Karpas-422 (cell line): Measurements from ENCODE around the gene ZCCHC24. TPM values are rescaled to one million over a fixed set of nuclear protein-coding genes. Genes with fewer than 3 reads are reported as not detected.

Experiments used
- DNase-seq: peaks from one replicate; pipeline ENCODE4 v3.0.0-alpha.2; 2015
- H2AFZ ChIP-seq: fragments of 200-600 bp; sonication (generic); 2 replicates; pipeline ENCODE4 v1.6.1; 2014; ENCODE audit warnings: antibody characterized with exemption, low read length, mixed read lengths
- H3K27ac ChIP-seq: fragments of 200-600 bp; sonication (generic); 2 replicates; pipeline ENCODE4 v1.5.1; 2014; ENCODE audit warnings: mild to moderate bottlenecking, low read length, moderate library complexity
- H3K27me3 ChIP-seq: fragments of 200-600 bp; sonication (generic); 2 replicates; pipeline ENCODE4 v1.6.1; 2014; ENCODE audit warnings: low read length, mixed read lengths
- H3K36me3 ChIP-seq: fragments of 200-600 bp; sonication (generic); 2 replicates; pipeline ENCODE4 v1.6.1; 2014; ENCODE audit warnings: low read length, mixed read lengths; ENCODE audit not compliant: insufficient read depth
- H3K4me1 ChIP-seq: fragments of 200-600 bp; sonication (generic); 2 replicates; pipeline ENCODE4 v1.6.1; 2014; ENCODE audit warnings: mild to moderate bottlenecking, low read length, mixed read lengths
- H3K4me2 ChIP-seq: fragments of 200-600 bp; sonication (generic); 2 replicates; pipeline ENCODE4 v1.6.1; 2014; ENCODE audit warnings: low read length, low read depth, mild to moderate bottlenecking; ENCODE audit not compliant: poor library complexity, severe bottlenecking
- H3K4me3 ChIP-seq: fragments of 200-600 bp; sonication (generic); 2 replicates; pipeline ENCODE4 v1.5.1; 2014; ENCODE audit warnings: mild to moderate bottlenecking, antibody characterized with exemption, low read length, mixed read lengths
- H3K79me2 ChIP-seq: fragments of 200-600 bp; sonication (generic); 2 replicates; pipeline ENCODE4 v1.6.1; 2014; ENCODE audit warnings: mild to moderate bottlenecking, low read length, mixed read lengths
- H3K9ac ChIP-seq: fragments of 200-600 bp; sonication (generic); 2 replicates; pipeline ENCODE4 v1.6.0; 2014; ENCODE audit warnings: low read length
- H3K9me2 ChIP-seq: fragments of 200-600 bp; sonication (generic), shearing (Covaris generic); replicated peaks from 2 replicates; pipeline ENCODE4 v1.6.0; 2014; ENCODE audit warnings: mild to moderate bottlenecking, low read length, moderate library complexity; ENCODE audit not compliant: insufficient read depth
- H3K9me3 ChIP-seq: fragments of 300-700, 200-600 bp; sonication (generic); 2 replicates; pipeline ENCODE4 v1.6.1; 2014; ENCODE audit warnings: low read length, mixed read lengths
- H4K20me1 ChIP-seq: fragments of 200-600 bp; sonication (generic); 2 replicates; pipeline ENCODE4 v1.6.1; 2014; ENCODE audit warnings: mild to moderate bottlenecking, antibody characterized with exemption, low read length, low read depth; ENCODE audit not compliant: insufficient read depth
- total RNA-seq: library from RNA; depleted of rRNA; stranded (reverse); fragments of >200 nt; shearing (Covaris generic); gene quantifications from 2 replicates; pipeline ENCODE4 v1.2.3, GENCODE V29; 2014; ENCODE audit warnings: low replicate concordance

Gene ZCCHC24
- total RNA-seq, 1 experiment from 2014 or later, result 0.60 TPM

DNA sequence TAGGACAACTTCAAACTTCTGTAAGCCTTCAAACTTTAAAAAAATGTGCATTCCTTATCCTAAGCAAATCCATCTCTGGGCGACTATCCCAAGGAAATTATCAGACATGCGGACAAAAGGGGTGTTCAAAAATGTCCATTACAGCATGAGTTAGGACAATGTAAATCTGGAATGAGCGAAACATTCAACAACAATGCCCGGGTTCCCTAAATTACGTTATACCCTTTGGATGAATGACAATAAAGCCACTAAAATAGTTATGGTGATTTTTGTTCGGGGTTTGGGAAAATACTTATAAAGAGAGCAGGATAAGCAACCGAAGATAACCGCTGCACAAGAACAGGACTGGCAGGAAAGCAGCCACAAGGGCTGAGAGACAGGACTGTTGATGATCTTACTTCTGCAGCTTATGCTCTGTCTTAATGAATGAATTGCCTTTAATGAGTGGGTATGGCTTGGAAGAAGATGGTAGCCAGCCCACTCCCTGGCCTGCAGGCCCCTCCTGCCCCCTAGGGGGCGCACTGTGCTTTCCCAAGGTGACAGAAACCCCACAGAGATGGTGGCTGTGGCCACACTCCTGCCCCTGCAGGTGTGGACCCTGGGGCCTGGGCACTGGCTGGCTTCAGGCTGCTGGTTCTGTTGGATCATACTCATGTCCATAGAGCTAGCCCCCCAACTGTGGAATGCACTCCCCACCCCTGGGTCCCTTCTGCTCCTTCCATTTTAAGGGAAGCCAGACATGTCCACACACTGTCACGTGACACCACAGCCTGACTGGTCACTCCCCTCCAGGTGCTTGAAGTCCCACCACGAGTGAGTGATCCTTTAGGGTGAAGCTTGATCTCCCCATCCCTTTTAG, 45.0 kb downstream of the ZCCHC24 start:
- no peaks in the 10 kb centered on the region for H3K36me3 ChIP-seq
- peak; percentile 88 for DNase-seq
- H3K4me1 ChIP-seq, result peaks cover under 1% of the 10 kb centered on the region
- peaks cover 3% of the 10 kb centered on the region; the same call in 1 of the 2 replicates for H4K20me1 ChIP-seq
- no peak overlapping the region for H3K27ac ChIP-seq
- H3K4me2 ChIP-seq, result no peak overlapping the region
- no peaks in the 10 kb centered on the region for H3K79me2 ChIP-seq
- no peak overlapping the region for H3K4me3 ChIP-seq
- H3K9me2 ChIP-seq, result no peaks in the 10 kb centered on the region
- no peaks in the 10 kb centered on the region for H3K27me3 ChIP-seq
- no peak overlapping the region for H3K9ac ChIP-seq
- no peak overlapping the region for H2AFZ ChIP-seq
- no peaks in the 10 kb centered on the region for H3K9me3 ChIP-seq

GRCh38 chr10:79399223-79399831, 46.1 kb downstream of the ZCCHC24 start:
- Histone ChIP-seq H3K9me2 (no peaks in the 10 kb centered on the region), H4K20me1 (peaks cover 3% of the 10 kb centered on the region; the same call in 1 of the 2 replicates), H2AFZ (no peak overlapping the region), H3K4me1 (no peaks in the 10 kb centered on the region), H3K4me3 (no peak overlapping the region), H3K27ac (no peak overlapping the region), H3K79me2 (no peaks in the 10 kb centered on the region), H3K36me3 (no peaks in the 10 kb centered on the region), H3K4me2 (no peak overlapping the region), H3K9ac (no peak overlapping the region), H3K9me3 (no peaks in the 10 kb centered on the region), H3K27me3 (no peaks in the 10 kb centered on the region)
- no peak for DNase-seq

DNA sequence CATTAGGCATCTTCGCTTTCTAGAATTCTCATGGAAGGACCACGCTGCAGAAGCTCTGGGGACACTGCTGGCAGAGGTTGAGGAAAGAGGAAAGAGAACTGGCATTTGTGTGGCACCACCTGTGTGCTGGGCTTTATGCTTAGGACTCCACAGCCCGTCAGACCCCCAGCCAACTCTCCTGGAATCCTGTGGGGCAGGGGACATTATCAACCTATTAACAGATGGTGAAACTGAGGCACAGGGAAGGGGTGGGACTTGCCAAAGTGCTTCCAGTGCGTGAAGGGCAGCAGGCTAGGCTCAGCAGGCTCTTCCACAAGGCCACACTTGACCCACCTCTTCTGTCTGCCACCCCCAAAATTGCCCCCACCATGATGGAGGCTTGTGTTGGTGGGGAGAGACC, 46.8 kb downstream of the ZCCHC24 start:
- H3K36me3 ChIP-seq, result no peaks in the 10 kb centered on the region
- no peaks in the 10 kb centered on the region for H3K4me1 ChIP-seq
- peaks cover 3% of the 10 kb centered on the region; the same call in 1 of the 2 replicates for H4K20me1 ChIP-seq
- no peaks in the 10 kb centered on the region for H3K79me2 ChIP-seq
- no peak overlapping the region for H3K4me2 ChIP-seq
- H2AFZ ChIP-seq, result no peak overlapping the region
- no peak for DNase-seq
- no peak overlapping the region for H3K27ac ChIP-seq
- no peaks in the 10 kb centered on the region for H3K27me3 ChIP-seq
- H3K9me3 ChIP-seq, result no peaks in the 10 kb centered on the region
- H3K4me3 ChIP-seq, result no peak overlapping the region
- no peaks in the 10 kb centered on the region for H3K9me2 ChIP-seq
- H3K9ac ChIP-seq, result no peak overlapping the region

DNA sequence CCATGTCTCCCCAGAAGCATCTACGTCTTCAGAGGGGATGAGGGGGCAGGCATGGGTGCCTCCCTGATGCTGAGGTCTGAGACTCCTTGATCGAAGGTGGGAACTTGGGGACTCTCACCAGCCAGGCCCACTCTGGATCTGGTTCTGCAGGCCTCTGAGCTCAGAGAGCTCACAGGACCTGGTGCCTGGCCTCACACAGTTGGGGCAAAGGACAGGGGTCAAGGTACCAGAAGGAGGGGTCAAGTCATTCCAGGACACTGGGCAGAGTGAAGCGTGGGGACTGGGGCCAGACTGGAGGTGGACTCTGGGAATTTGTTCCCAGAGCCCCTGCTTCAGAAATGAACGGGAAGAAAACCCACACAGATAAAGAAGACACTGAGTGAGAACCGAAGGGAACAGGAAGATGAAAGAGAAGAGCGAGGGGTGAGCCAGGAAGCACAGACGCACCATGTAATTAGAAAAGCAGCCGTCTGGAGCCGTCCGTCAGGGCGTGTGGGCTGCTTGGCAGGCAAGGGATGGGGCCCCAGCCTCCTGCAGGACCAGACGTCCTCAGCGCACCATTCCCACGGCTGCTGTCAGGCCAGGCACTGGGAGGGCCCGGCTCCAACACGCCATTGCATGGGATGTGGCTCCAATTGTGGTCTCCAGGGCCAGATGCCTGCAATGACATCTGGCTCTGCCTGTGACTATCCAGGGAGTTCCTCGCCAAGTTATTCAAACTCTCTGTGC, 47.7 kb downstream of the ZCCHC24 start:
- Histone ChIP-seq H4K20me1 (peaks cover 3% of the 10 kb centered on the region; the same call in 1 of the 2 replicates), H3K9me2 (no peaks in the 10 kb centered on the region), H3K36me3 (no peaks in the 10 kb centered on the region), H2AFZ (no peak overlapping the region), H3K79me2 (no peaks in the 10 kb centered on the region), H3K4me1 (no peaks in the 10 kb centered on the region), H3K9ac (no peak overlapping the region), H3K4me2 (no peak overlapping the region), H3K9me3 (no peaks in the 10 kb centered on the region), H3K4me3 (no peak overlapping the region), H3K27ac (no peak overlapping the region), H3K27me3 (no peaks in the 10 kb centered on the region)
- no peak for DNase-seq

DNA sequence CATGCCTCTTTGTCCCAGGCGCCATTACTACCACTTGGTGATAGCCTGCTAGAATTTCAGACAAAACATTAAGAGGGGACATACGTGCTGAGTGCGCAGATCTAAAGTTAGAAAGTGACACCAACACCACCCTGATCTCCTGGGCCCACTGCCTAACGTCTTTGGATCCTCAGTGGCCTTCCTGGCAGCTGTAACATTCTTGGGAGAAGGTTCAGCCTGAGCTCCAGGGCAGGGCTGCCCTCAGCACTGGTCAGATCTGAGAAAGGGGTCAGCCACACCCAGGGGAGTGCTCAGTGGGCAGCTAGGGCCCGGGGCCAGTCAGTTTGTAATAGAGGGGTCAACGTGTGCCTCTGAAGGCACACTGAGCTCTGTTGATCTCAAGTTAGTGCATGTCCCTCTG, 48.4 kb downstream of the ZCCHC24 start:
- no peaks in the 10 kb centered on the region for H3K9me2 ChIP-seq
- DNase-seq, result no peak
- H3K9ac ChIP-seq, result no peak overlapping the region
- peaks cover 3% of the 10 kb centered on the region; the same call in 1 of the 2 replicates for H4K20me1 ChIP-seq
- H2AFZ ChIP-seq, result no peak overlapping the region
- H3K79me2 ChIP-seq, result no peaks in the 10 kb centered on the region
- H3K36me3 ChIP-seq, result no peaks in the 10 kb centered on the region
- H3K27ac ChIP-seq, result no peak overlapping the region
- no peak overlapping the region for H3K4me2 ChIP-seq
- no peak overlapping the region for H3K4me3 ChIP-seq
- H3K27me3 ChIP-seq, result no peaks in the 10 kb centered on the region
- H3K4me1 ChIP-seq, result no peaks in the 10 kb centered on the region
- no peaks in the 10 kb centered on the region for H3K9me3 ChIP-seq

DNA sequence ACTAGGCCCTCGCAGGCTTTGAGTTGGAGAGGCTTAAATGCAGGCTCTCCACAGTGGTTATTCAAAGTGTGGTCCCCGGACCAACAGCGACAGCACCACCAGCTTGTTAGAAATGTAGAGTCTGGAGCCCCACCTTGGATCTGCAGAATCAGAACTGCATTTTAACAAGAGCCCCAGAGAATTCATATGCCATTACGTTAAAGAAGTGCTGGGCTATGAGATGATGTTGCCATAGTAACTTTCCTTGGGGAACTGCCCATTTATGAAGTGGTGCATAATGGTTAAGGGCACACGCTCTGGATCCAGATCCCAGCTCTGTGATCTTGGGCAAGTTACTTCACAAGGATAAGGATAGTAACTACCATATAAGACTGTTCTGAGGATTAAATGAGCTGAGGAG, 48.9 kb downstream of the ZCCHC24 start:
- Histone ChIP-seq H4K20me1 (peaks cover 3% of the 10 kb centered on the region; the same call in 1 of the 2 replicates), H3K36me3 (no peaks in the 10 kb centered on the region), H3K79me2 (no peaks in the 10 kb centered on the region), H3K4me2 (no peak overlapping the region), H3K27ac (no peak overlapping the region), H2AFZ (no peak overlapping the region), H3K9me2 (no peaks in the 10 kb centered on the region), H3K4me3 (no peak overlapping the region), H3K9me3 (no peaks in the 10 kb centered on the region), H3K27me3 (no peaks in the 10 kb centered on the region), H3K9ac (no peak overlapping the region), H3K4me1 (no peaks in the 10 kb centered on the region)
- DNase-seq, result no peak

DNA sequence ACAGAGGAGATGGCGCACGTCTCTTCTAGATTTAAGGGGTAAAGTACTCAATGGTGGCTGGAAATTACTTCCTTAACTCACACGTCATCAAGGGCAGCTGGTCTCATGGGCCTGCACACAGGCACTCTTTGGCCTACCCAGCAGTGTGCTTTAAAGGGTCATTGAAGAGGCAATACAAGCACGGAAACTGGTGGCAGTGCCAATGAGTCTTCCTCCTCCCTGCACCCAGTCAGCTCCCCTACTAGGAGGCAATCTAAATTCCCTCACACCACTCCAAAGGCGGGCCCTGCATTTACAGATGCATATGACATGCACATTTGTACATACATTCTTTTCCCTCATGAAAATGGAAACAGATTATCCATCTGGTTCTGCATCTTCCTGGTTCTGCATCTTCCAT, 50.8 kb downstream of the ZCCHC24 start:
- H3K9ac ChIP-seq, result no peak overlapping the region
- H3K4me2 ChIP-seq, result no peak overlapping the region
- H3K9me3 ChIP-seq, result no peaks in the 10 kb centered on the region
- no peaks in the 10 kb centered on the region for H3K9me2 ChIP-seq
- H3K27me3 ChIP-seq, result no peaks in the 10 kb centered on the region
- H4K20me1 ChIP-seq, result peaks cover 3% of the 10 kb centered on the region; the same call in 1 of the 2 replicates
- H3K27ac ChIP-seq, result no peak overlapping the region
- H3K4me3 ChIP-seq, result no peak overlapping the region
- no peak overlapping the region for H2AFZ ChIP-seq
- H3K36me3 ChIP-seq, result no peaks in the 10 kb centered on the region
- no peaks in the 10 kb centered on the region for H3K79me2 ChIP-seq
- no peaks in the 10 kb centered on the region for H3K4me1 ChIP-seq
- DNase-seq, result no peak
